Measurements from ENCODE around the gene G6PC1. TPM values are rescaled to one million over a fixed set of nuclear protein-coding genes. Genes with fewer than 3 reads are reported as not detected.

G6PC1 gene
- total RNA-seq, 1 donor = not detected

Small RNAs within 50 kb of the gene (small RNA-seq; reads per million reads assigned to genes)
- not detected for gene RF00561
- not detected for gene RNU6-287P

Other genes with a start within 250 kb of the G6PC1 start
- 11.7 and 13.2 TPM in 2 replicates for gene TUBG2, start 241.5 kb upstream of the G6PC1 start, total RNA-seq
- 13.8 and 15.1 TPM in 2 replicates for gene PLEKHH3, start 223.8 kb upstream of the G6PC1 start, total RNA-seq
- gene CCR10, start 219.0 kb upstream of the G6PC1 start, total RNA-seq = 4.5 and 6.5 TPM in 2 replicates
- gene CNTNAP1, start 218.3 kb upstream of the G6PC1 start, total RNA-seq = 45.4 and 60.5 TPM in 2 replicates
- gene EZH1, start 155.8 kb upstream of the G6PC1 start, total RNA-seq = 16.8 and 22.0 TPM in 2 replicates
- gene RAMP2, start 139.6 kb upstream of the G6PC1 start, total RNA-seq = not detected in 2 replicates
- gene VPS25, start 127.3 kb upstream of the G6PC1 start, total RNA-seq = 52.2 and 53.1 TPM in 2 replicates
- 1.3 and 3.9 TPM in 2 replicates for gene WNK4, start 120.2 kb upstream of the G6PC1 start, total RNA-seq
- 52.2 and 66.4 TPM in 2 replicates for gene COA3, start 102.1 kb upstream of the G6PC1 start, total RNA-seq
- gene CNTD1, start 101.9 kb upstream of the G6PC1 start, total RNA-seq = 0.32 TPM in 1 of 2 replicates, not detected in the other
- 70.2 and 90.2 TPM in 2 replicates for gene BECN1, start 76.5 kb upstream of the G6PC1 start, total RNA-seq
- 102 and 130 TPM in 2 replicates for gene PSME3, start 67.4 kb upstream of the G6PC1 start, total RNA-seq
- gene AOC2, start 56.2 kb upstream of the G6PC1 start, total RNA-seq = 0.43 and 0.64 TPM in 2 replicates
- under 0.01 and 0.32 TPM in 2 replicates for gene AOC3, start 49.6 kb upstream of the G6PC1 start, total RNA-seq
- gene AARSD1, start 63.7 kb downstream of the G6PC1 start, total RNA-seq = 16.0 and 16.8 TPM in 2 replicates
- 1.3 TPM in 2 replicates for gene PTGES3L, start 79.3 kb downstream of the G6PC1 start, total RNA-seq
- gene RUNDC1, start 79.8 kb downstream of the G6PC1 start, total RNA-seq = 9.3 and 11.2 TPM in 2 replicates
- gene RPL27, start 97.6 kb downstream of the G6PC1 start, total RNA-seq = 1,005 and 1,254 TPM in 2 replicates
- gene IFI35, start 106.0 kb downstream of the G6PC1 start, total RNA-seq = 31.5 and 34.5 TPM in 2 replicates
- gene VAT1, start 121.6 kb downstream of the G6PC1 start, total RNA-seq = 207 and 320 TPM in 2 replicates
- 0.97 and 1.3 TPM in 2 replicates for gene RND2, start 124.4 kb downstream of the G6PC1 start, total RNA-seq
- 11.9 and 16.8 TPM in 2 replicates for gene BRCA1, start 224.6 kb downstream of the G6PC1 start, total RNA-seq

Data from fibroblast of villous mesenchyme (primary cell).